OCI-LY3 (cell line): ENCODE measurements around the gene PIK3R3.

Experiments
- H2AFZ ChIP-seq: fragments of 200-600, 300-600 bp; shearing (Covaris generic); 2 replicates; pipeline ENCODE4 v1.6.0; 2014; ENCODE audit warnings: antibody characterized with exemption, low read depth, low read length
- H3K27ac ChIP-seq: fragments of 200-600, 300-600 bp; sonication (generic); 2 replicates; pipeline ENCODE4 v1.5.1; 2014; ENCODE audit warnings: mild to moderate bottlenecking, low read length, moderate library complexity, mixed read lengths
- H3K27me3 ChIP-seq: fragments of 200-600, 300-600 bp; sonication (generic); 2 replicates; pipeline ENCODE4 v1.6.1; 2014; ENCODE audit warnings: low read depth, low read length, mixed read lengths
- H3K36me3 ChIP-seq: fragments of 200-600, 300-600 bp; sonication (generic); replicated peaks from 2 replicates; pipeline ENCODE3; 2014; ENCODE audit warnings: low read depth, low read length, mixed read lengths
- H3K4me1 ChIP-seq: fragments of 300-600, 200-600 bp; sonication (generic); 2 replicates; pipeline ENCODE4 v1.6.1; 2014; ENCODE audit warnings: low read length, mixed read lengths
- H3K4me2 ChIP-seq: fragments of 200-600, 300-600 bp; sonication (generic); 2 replicates; pipeline ENCODE4 v1.6.1; 2014; ENCODE audit warnings: low read length, mixed read lengths
- H3K4me3 ChIP-seq: fragments of 300-600, 200-600 bp; sonication (generic); 2 replicates; pipeline ENCODE4 v1.5.1; 2014; ENCODE audit warnings: antibody characterized with exemption, mild to moderate bottlenecking, low read length, moderate library complexity
- H3K79me2 ChIP-seq: fragments of 300-600, 200-600 bp; shearing (Covaris generic); 2 replicates; pipeline ENCODE4 v1.6.1; 2014; ENCODE audit warnings: mild to moderate bottlenecking, low read length, mixed read lengths
- H3K9ac ChIP-seq: fragments of 300-600, 200-600 bp; shearing (Covaris generic); 2 replicates; pipeline ENCODE4 v1.6.0; 2014; ENCODE audit warnings: mild to moderate bottlenecking, low read length, moderate library complexity
- H3K9me3 ChIP-seq: fragments of 200-600, 300-600 bp; shearing (Covaris generic); 2 replicates; pipeline ENCODE4 v1.6.1; 2014; ENCODE audit warnings: low read length, mixed read lengths; ENCODE audit not compliant: insufficient read depth
- H4K20me1 ChIP-seq: fragments of 200-600, 300-600 bp; sonication (generic); 2 replicates; pipeline ENCODE4 v1.6.1; 2016; ENCODE audit warnings: low read length, mixed read lengths; ENCODE audit not compliant: insufficient read depth
- CTCF ChIP-seq: fragments of 200-600, 300-600 bp; sonication (generic); IDR thresholded peaks from 2 replicates; pipeline ENCODE4 v1.5.1; 2014; ENCODE audit warnings: antibody characterized with exemption, low read length, low read depth
- EZH2phosphoT487 ChIP-seq: fragments of 200-600 bp; shearing (Covaris generic); IDR thresholded peaks from 2 replicates; pipeline ENCODE4 v1.6.1; 2018; ENCODE audit warnings: antibody characterized with exemption, mixed run types, low read depth

PIK3R3 gene

GRCh38 chr1:46072975-46073374 lies 59.5 kb downstream of the PIK3R3 start:
- H3K27ac ChIP-seq: no peak overlapping the region
- H2AFZ ChIP-seq: no peak overlapping the region
- H3K4me1 ChIP-seq: peaks cover 13% of the 10 kb centered on the region
- TF ChIP-seq EZH2phosphoT487 (no peak), CTCF (no peak)
- no peak overlapping the region for H3K4me3 ChIP-seq
- no peaks in the 10 kb centered on the region for H3K27me3 ChIP-seq
- H4K20me1 ChIP-seq: no peaks in the 10 kb centered on the region
- no peaks in the 10 kb centered on the region for H3K79me2 ChIP-seq
- no peaks in the 10 kb centered on the region for H3K36me3 ChIP-seq
- H3K4me2 ChIP-seq: no peak overlapping the region
- no peaks in the 10 kb centered on the region for H3K9me3 ChIP-seq
- H3K9ac ChIP-seq: no peak overlapping the region

- Histone ChIP-seq H3K9me3 (no peaks in the 10 kb centered on the region), H4K20me1 (no peaks in the 10 kb centered on the region), H3K27ac (no peak overlapping the region), H3K4me2 (no peak overlapping the region), H3K4me1 (peaks cover 31% of the 10 kb centered on the region), H3K9ac (no peak overlapping the region), H3K27me3 (no peaks in the 10 kb centered on the region), H3K4me3 (no peak overlapping the region), H2AFZ (no peak overlapping the region), H3K79me2 (no peaks in the 10 kb centered on the region), H3K36me3 (no peaks in the 10 kb centered on the region)
- no peak for TF ChIP-seq EZH2phosphoT487
- no peak for TF ChIP-seq CTCF
Measured at GRCh38 chr1:46070164-46070814, 62.1 kb downstream of the PIK3R3 start.

- H3K27ac ChIP-seq: no peak overlapping the region
- H3K9me3 ChIP-seq: no peaks in the 10 kb centered on the region
- no peaks in the 10 kb centered on the region for H3K36me3 ChIP-seq
- H3K27me3 ChIP-seq: no peaks in the 10 kb centered on the region
- H4K20me1 ChIP-seq: no peaks in the 10 kb centered on the region
- H3K9ac ChIP-seq: no peak overlapping the region
- TF ChIP-seq CTCF (no peak), EZH2phosphoT487 (no peak)
- no peak overlapping the region for H2AFZ ChIP-seq
- H3K4me2 ChIP-seq: no peak overlapping the region
- H3K4me1 ChIP-seq: peaks cover 44% of the 10 kb centered on the region
- H3K4me3 ChIP-seq: no peak overlapping the region
- no peaks in the 10 kb centered on the region for H3K79me2 ChIP-seq
Measured at GRCh38 chr1:46068525-46068924, 63.9 kb downstream of the PIK3R3 start.

GRCh38 chr1:46067652-46068051 lies 64.8 kb downstream of the PIK3R3 start:
- Histone ChIP-seq H3K9me3 (no peaks in the 10 kb centered on the region), H4K20me1 (no peaks in the 10 kb centered on the region), H3K9ac (no peak overlapping the region), H3K79me2 (no peaks in the 10 kb centered on the region), H3K4me3 (no peak overlapping the region), H3K27me3 (no peaks in the 10 kb centered on the region), H3K4me2 (no peak overlapping the region), H2AFZ (no peak overlapping the region), H3K36me3 (no peaks in the 10 kb centered on the region), H3K4me1 (peaks cover 52% of the 10 kb centered on the region), H3K27ac (no peak overlapping the region)
- TF ChIP-seq CTCF: no peak
- no peak for TF ChIP-seq EZH2phosphoT487
